Liver (tissue), 9 donors: ENCODE results near the gene TWSG1. TPM values are rescaled to one million over a fixed set of nuclear protein-coding genes. Genes with fewer than 3 reads are reported as not detected.

Experiments used
- DNase-seq: peaks from one replicate; pipeline ENCODE4 v3.0.0-alpha.2; 2017; ENCODE audit warnings: low spot score
- H3K27ac ChIP-seq, 2 donors: one replicate each; pipeline ENCODE4 v1.7.0; 2013; ENCODE audit warnings: inconsistent platforms in 2 of 2, low read length in 2 of 2, control low read depth in 1 of 2, low read depth in 1 of 2, mild to moderate bottlenecking in 1 of 2
- H3K27me3 ChIP-seq, 4 donors: one replicate each; pipeline versions ENCODE4 v1.6.1 to v1.7.0; 2013; ENCODE audit warnings: low read length in 3 of 4, inconsistent platforms in 1 of 4, mild to moderate bottlenecking in 1 of 4, moderate library complexity in 1 of 4; ENCODE audit not compliant: control insufficient read depth in 4 of 4, insufficient read depth in 4 of 4
- H3K36me3 ChIP-seq, 4 donors: one replicate each; pipeline versions ENCODE4 v1.6.1 to v1.7.0; 2013; ENCODE audit warnings: low read length in 3 of 4, mild to moderate bottlenecking in 3 of 4, low read depth in 1 of 4, moderate library complexity in 1 of 4; ENCODE audit not compliant: control insufficient read depth in 4 of 4, insufficient read depth in 3 of 4
- H3K4me1 ChIP-seq, 4 donors: one replicate each; pipeline versions ENCODE4 v1.6.1 to v1.7.0; 2013; ENCODE audit warnings: low read length in 3 of 4, mild to moderate bottlenecking in 3 of 4, moderate library complexity in 1 of 4; ENCODE audit not compliant: control insufficient read depth in 4 of 4, insufficient read depth in 4 of 4
- H3K4me3 ChIP-seq, 3 donors: one replicate each; pipeline versions ENCODE4 v1.6.1 to v1.7.0; 2013; ENCODE audit warnings: low read length in 3 of 3, control low read depth in 1 of 3, low read depth in 1 of 3, mild to moderate bottlenecking in 1 of 3
- H3K9ac ChIP-seq, 2 donors: one replicate each; pipeline ENCODE4 v1.7.0; 2013; ENCODE audit warnings: low read length in 2 of 2, mild to moderate bottlenecking in 2 of 2, moderate library complexity in 2 of 2, control low read depth in 1 of 2, low read depth in 1 of 2
- H3K9me3 ChIP-seq, 4 donors: one replicate each; pipeline versions ENCODE4 v1.6.1 to v1.7.0; 2013; ENCODE audit warnings: low read length in 3 of 4; ENCODE audit not compliant: control insufficient read depth in 4 of 4
- EGR1 ChIP-seq, 2 donors: IDR thresholded peaks; 2 replicates each; pipeline ENCODE4 v1.6.1; 2016 to 2018; ENCODE audit warnings: antibody characterized with exemption in 2 of 2, low read depth in 2 of 2
- FOXA1 ChIP-seq: IDR thresholded peaks from 2 replicates; pipeline ENCODE4 v1.6.1; 2016; ENCODE audit warnings: antibody characterized with exemption
- FOXA2 ChIP-seq: IDR thresholded peaks from 2 replicates; pipeline ENCODE4 v1.6.1; 2016; ENCODE audit warnings: antibody characterized with exemption
- GABPA ChIP-seq, 2 donors: IDR thresholded peaks in 1 of 2; conservative IDR thresholded peaks in 1 of 2; 2 replicates each; pipeline ENCODE4 v1.6.1; 2016; ENCODE audit warnings: antibody characterized with exemption in 2 of 2, mild to moderate bottlenecking in 1 of 2, moderate library complexity in 1 of 2
- HNF4A ChIP-seq, 2 donors: conservative IDR thresholded peaks; 2 replicates each; pipeline ENCODE4 v1.6.1; 2016; ENCODE audit warnings: antibody characterized with exemption in 2 of 2, mild to moderate bottlenecking in 2 of 2
- HNF4G ChIP-seq: IDR thresholded peaks from 2 replicates; pipeline ENCODE4 v1.6.1; 2016; ENCODE audit warnings: antibody characterized with exemption
- JUND ChIP-seq, 2 donors: IDR thresholded peaks; 2 replicates each; pipeline ENCODE4 v1.6.1; 2016; ENCODE audit warnings: antibody characterized with exemption in 2 of 2
- NR2F2 ChIP-seq: IDR thresholded peaks from 2 replicates; pipeline ENCODE4 v1.6.1; 2016; ENCODE audit warnings: antibody characterized with exemption
- RAD21 ChIP-seq, 2 donors: IDR thresholded peaks; 2 replicates each; pipeline ENCODE4 v1.6.1; 2016; ENCODE audit warnings: antibody characterized with exemption in 2 of 2, mild to moderate bottlenecking in 2 of 2
- RXRA ChIP-seq, 2 donors: IDR thresholded peaks; 2 replicates each; pipeline ENCODE4 v1.6.1; 2017 to 2018; ENCODE audit warnings: antibody characterized with exemption in 2 of 2, mild to moderate bottlenecking in 1 of 2
- SP1 ChIP-seq: IDR thresholded peaks from 2 replicates; pipeline ENCODE4 v1.6.1; 2018; ENCODE audit warnings: antibody characterized with exemption, mild to moderate bottlenecking
- TAF1 ChIP-seq: conservative IDR thresholded peaks from 2 replicates; pipeline ENCODE4 v1.6.1; 2016; ENCODE audit warnings: antibody characterized with exemption, mild to moderate bottlenecking
- YY1 ChIP-seq: IDR thresholded peaks from 2 replicates; pipeline ENCODE4 v1.6.1; 2016; ENCODE audit warnings: antibody characterized with exemption, mild to moderate bottlenecking
- ZBTB33 ChIP-seq: IDR thresholded peaks from 2 replicates; pipeline ENCODE4 v1.6.1; 2016; ENCODE audit warnings: antibody characterized with exemption
- polyA plus RNA-seq, 2 donors: library from polyadenylated mRNA; stranded (reverse) in 1 of 2; unstranded in 1 of 2; fragments of 200-250 nt in 1 of 2; fragments of >200 nt in 1 of 2; fragmentation: Nextera tagmentation in 1 of 2; extraction: Ambion mirVana in 1 of 2; gene quantifications; one replicate each; pipeline versions ENCODE4 v1.2.1 to v1.2.3, GENCODE V29; 2013 to 2015
- total RNA-seq, 2 donors: library from RNA; depleted of rRNA; stranded (reverse); fragments of >200 nt; gene quantifications; one replicate each; pipeline ENCODE4 v1.2.3, GENCODE V29; 2014
- TF ChIP-seq, protein P1 (sequence below): IDR thresholded peaks from 2 replicates; pipeline ENCODE4 v1.6.1; 2016; ENCODE audit warnings: antibody characterized with exemption, mild to moderate bottlenecking
- TF ChIP-seq, protein P2 (sequence below): IDR thresholded peaks from 2 replicates; pipeline ENCODE4 v1.6.1; 2016; ENCODE audit warnings: antibody characterized with exemption
- TF ChIP-seq, protein P3 (sequence below): IDR thresholded peaks from 2 replicates; pipeline ENCODE4 v1.6.1; 2016; ENCODE audit warnings: antibody characterized with exemption
- TF ChIP-seq, protein P4 (sequence below): fragments of 150-350 bp; IDR thresholded peaks from 2 replicates; pipeline ENCODE4 v1.5.1; 2017; ENCODE audit warnings: improper control_type of control experiment, low read depth, low read length; ENCODE audit not compliant: missing input control
- donor health status: healthy.
- donor health status: healthy.
- donor health status: healthy.
- donor health status: healthy.
- donor health status: healthy.

Gene TWSG1
- total and polyA plus RNA-seq, 4 donors: 3.9 to 11.1 (median 5.4) TPM

- Histone ChIP-seq H3K4me3 (no peak overlapping the region), H3K9ac (no peak overlapping the region), H3K27me3 (no peaks in the 10 kb centered on the region), H3K4me1 (no peaks in the 10 kb centered on the region), H3K36me3 (no peaks in the 10 kb centered on the region), H3K9me3 (peaks cover 4 to 12% (median 6%) of the 10 kb centered on the region in 4 donors), H3K27ac (no peak overlapping the region)
- TF ChIP-seq SP1: no peak
- no peak for TF ChIP-seq HNF4A (conservative IDR thresholded peaks at IDR 0.05)
- TF ChIP-seq RAD21 (IDR thresholded peaks at IDR 0.05): no peak
- no peak for TF ChIP-seq YY1
- TF ChIP-seq HNF4G: no peak
- no peak for TF ChIP-seq NR2F2
- TF ChIP-seq FOXA1: no peak
- no peak for TF ChIP-seq ZBTB33
- no peak for TF ChIP-seq FOXA2
- no peak for TF ChIP-seq TAF1
- TF ChIP-seq, protein P1, sequence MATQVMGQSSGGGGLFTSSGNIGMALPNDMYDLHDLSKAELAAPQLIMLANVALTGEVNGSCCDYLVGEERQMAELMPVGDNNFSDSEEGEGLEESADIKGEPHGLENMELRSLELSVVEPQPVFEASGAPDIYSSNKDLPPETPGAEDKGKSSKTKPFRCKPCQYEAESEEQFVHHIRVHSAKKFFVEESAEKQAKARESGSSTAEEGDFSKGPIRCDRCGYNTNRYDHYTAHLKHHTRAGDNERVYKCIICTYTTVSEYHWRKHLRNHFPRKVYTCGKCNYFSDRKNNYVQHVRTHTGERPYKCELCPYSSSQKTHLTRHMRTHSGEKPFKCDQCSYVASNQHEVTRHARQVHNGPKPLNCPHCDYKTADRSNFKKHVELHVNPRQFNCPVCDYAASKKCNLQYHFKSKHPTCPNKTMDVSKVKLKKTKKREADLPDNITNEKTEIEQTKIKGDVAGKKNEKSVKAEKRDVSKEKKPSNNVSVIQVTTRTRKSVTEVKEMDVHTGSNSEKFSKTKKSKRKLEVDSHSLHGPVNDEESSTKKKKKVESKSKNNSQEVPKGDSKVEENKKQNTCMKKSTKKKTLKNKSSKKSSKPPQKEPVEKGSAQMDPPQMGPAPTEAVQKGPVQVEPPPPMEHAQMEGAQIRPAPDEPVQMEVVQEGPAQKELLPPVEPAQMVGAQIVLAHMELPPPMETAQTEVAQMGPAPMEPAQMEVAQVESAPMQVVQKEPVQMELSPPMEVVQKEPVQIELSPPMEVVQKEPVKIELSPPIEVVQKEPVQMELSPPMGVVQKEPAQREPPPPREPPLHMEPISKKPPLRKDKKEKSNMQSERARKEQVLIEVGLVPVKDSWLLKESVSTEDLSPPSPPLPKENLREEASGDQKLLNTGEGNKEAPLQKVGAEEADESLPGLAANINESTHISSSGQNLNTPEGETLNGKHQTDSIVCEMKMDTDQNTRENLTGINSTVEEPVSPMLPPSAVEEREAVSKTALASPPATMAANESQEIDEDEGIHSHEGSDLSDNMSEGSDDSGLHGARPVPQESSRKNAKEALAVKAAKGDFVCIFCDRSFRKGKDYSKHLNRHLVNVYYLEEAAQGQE: no peak
- TF ChIP-seq EGR1 (IDR thresholded peaks at IDR 0.05; ENCODE audit: low read depth in 2 of 2): no peak
- TF ChIP-seq, protein P2, sequence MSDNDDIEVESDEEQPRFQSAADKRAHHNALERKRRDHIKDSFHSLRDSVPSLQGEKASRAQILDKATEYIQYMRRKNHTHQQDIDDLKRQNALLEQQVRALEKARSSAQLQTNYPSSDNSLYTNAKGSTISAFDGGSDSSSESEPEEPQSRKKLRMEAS: no peak
- no peak for TF ChIP-seq JUND (IDR thresholded peaks at IDR 0.05)
- TF ChIP-seq, protein P3, sequence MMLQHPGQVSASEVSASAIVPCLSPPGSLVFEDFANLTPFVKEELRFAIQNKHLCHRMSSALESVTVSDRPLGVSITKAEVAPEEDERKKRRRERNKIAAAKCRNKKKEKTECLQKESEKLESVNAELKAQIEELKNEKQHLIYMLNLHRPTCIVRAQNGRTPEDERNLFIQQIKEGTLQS: no peak
- TF ChIP-seq RXRA (IDR thresholded peaks at IDR 0.05): no peak
- no peak for TF ChIP-seq GABPA (IDR thresholded peaks at IDR 0.05 in 1 of 2, conservative IDR thresholded peaks at IDR 0.05 in 1 of 2)
- TF ChIP-seq, protein P4, sequence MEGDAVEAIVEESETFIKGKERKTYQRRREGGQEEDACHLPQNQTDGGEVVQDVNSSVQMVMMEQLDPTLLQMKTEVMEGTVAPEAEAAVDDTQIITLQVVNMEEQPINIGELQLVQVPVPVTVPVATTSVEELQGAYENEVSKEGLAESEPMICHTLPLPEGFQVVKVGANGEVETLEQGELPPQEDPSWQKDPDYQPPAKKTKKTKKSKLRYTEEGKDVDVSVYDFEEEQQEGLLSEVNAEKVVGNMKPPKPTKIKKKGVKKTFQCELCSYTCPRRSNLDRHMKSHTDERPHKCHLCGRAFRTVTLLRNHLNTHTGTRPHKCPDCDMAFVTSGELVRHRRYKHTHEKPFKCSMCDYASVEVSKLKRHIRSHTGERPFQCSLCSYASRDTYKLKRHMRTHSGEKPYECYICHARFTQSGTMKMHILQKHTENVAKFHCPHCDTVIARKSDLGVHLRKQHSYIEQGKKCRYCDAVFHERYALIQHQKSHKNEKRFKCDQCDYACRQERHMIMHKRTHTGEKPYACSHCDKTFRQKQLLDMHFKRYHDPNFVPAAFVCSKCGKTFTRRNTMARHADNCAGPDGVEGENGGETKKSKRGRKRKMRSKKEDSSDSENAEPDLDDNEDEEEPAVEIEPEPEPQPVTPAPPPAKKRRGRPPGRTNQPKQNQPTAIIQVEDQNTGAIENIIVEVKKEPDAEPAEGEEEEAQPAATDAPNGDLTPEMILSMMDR: no peak
- DNase-seq: no peak
These were observed 44.9 kb upstream of the TWSG1 start for GRCh38 chr18:9289698-9290097.
